H1 (cell line): ENCODE data around the gene PLEKHA4. TPM values are rescaled to one million over a fixed set of nuclear protein-coding genes. Genes with fewer than 3 reads are reported as not detected.

Source experiments
- ASH2L ChIP-seq: fragments of 200-600, 300-600 bp; sonication (generic); IDR thresholded peaks from one replicate; pipeline ENCODE4 v1.7.1; 2017; ENCODE audit warnings: low read length
- ATF2 ChIP-seq: IDR thresholded peaks from 2 replicates; pipeline ENCODE4 v1.6.1; 2012; ENCODE audit warnings: low read length, inconsistent platforms
- ATF3 ChIP-seq: IDR thresholded peaks from 2 replicates; pipeline ENCODE4 v1.6.1; 2011; ENCODE audit warnings: low read depth, mild to moderate bottlenecking, low read length; ENCODE audit not compliant: insufficient read depth
- BCL11A ChIP-seq, 2 experiments: IDR thresholded peaks; one replicate each; pipeline ENCODE4 v1.6.1; 2011; ENCODE audit warnings: low read depth in 2 of 2, low read length in 2 of 2, mild to moderate bottlenecking in 2 of 2
- FOSL1 ChIP-seq: IDR thresholded peaks from 2 replicates; pipeline ENCODE4 v1.6.1; 2011; ENCODE audit warnings: mild to moderate bottlenecking, low read depth, low read length, moderate library complexity; ENCODE audit not compliant: insufficient read depth
- GTF2F1 ChIP-seq: IDR thresholded peaks from 2 replicates; pipeline ENCODE4 v1.6.1; 2012; ENCODE audit warnings: low read depth, low read length, improper control_type of control experiment, borderline replicate concordance
- JUN ChIP-seq: IDR thresholded peaks from 2 replicates; pipeline ENCODE4 v1.6.1; 2011; ENCODE audit warnings: low read depth, mild to moderate bottlenecking, improper control_type of control experiment, low read length
- JUND ChIP-seq: IDR thresholded peaks from 2 replicates; pipeline ENCODE4 v1.6.1; 2011; ENCODE audit warnings: mild to moderate bottlenecking, improper control_type of control experiment, low read length
- KDM1A ChIP-seq: fragments of 200-600, 300-600 bp; sonication (generic); IDR thresholded peaks from 2 replicates; pipeline ENCODE4 v1.7.1; 2016; ENCODE audit warnings: mild to moderate bottlenecking, low read length, borderline replicate concordance
- NANOG ChIP-seq: IDR thresholded peaks from 2 replicates; pipeline ENCODE4 v1.6.1; 2011; ENCODE audit warnings: low read length, low read depth, mild to moderate bottlenecking, inconsistent platforms; ENCODE audit not compliant: insufficient read depth, poor library complexity, severe bottlenecking
- PHF8 ChIP-seq: fragments of 200-600 bp; sonication (generic); conservative IDR thresholded peaks from 2 replicates; pipeline ENCODE4 v1.7.1; 2012; ENCODE audit warnings: low read depth, mild to moderate bottlenecking, inconsistent platforms, low read length, moderate library complexity
- POLR2AphosphoS5 ChIP-seq: IDR thresholded peaks from 2 replicates; pipeline ENCODE4 v1.6.1; 2011; ENCODE audit warnings: low read depth, low read length
- POU5F1 ChIP-seq: IDR thresholded peaks from 2 replicates; pipeline ENCODE4 v1.6.1; 2011; ENCODE audit warnings: low read depth, mild to moderate bottlenecking, low read length, moderate library complexity
- RAD21 ChIP-seq, 2 experiments: IDR thresholded peaks in 1 of 2; conservative IDR thresholded peaks in 1 of 2; 2 replicates each; pipeline ENCODE4 v1.6.1; 2011; ENCODE audit warnings: low read depth in 2 of 2, low read length in 2 of 2, improper control_type of control experiment in 1 of 2, inconsistent platforms in 1 of 2, mild to moderate bottlenecking in 1 of 2, moderate library complexity in 1 of 2
- RXRA ChIP-seq: IDR thresholded peaks from 2 replicates; pipeline ENCODE4 v1.6.1; 2011; ENCODE audit warnings: low read depth, mild to moderate bottlenecking, low read length, moderate library complexity; ENCODE audit not compliant: insufficient read depth
- TAF7 ChIP-seq: optimal IDR thresholded peaks from 2 replicates; pipeline ENCODE3; 2011; ENCODE audit warnings: low read depth, mild to moderate bottlenecking, inconsistent platforms, low read length, moderate library complexity, borderline replicate concordance
- TEAD4 ChIP-seq: IDR thresholded peaks from 2 replicates; pipeline ENCODE4 v1.6.1; 2012; ENCODE audit warnings: low read depth, low read length, inconsistent platforms, mixed read lengths
- polyA plus RNA-seq, 7 experiments: library from polyadenylated mRNA; depleted of rRNA in 3 of 7; stranded (reverse) in 5 of 7; unstranded in 2 of 7; fragments of >200 nt in 5 of 7; fragments of 200-250 nt in 2 of 7; gene quantifications; 1 replicate in 5 of 7; 2 replicates in 1 of 7; 4 replicates in 1 of 7; pipeline versions ENCODE4 v1.2.1 to v1.2.3, GENCODE V29; 2011 to 2013; ENCODE audit warnings: missing spikeins in 2 of 7, mixed read lengths in 2 of 7
- total RNA-seq: library from RNA; stranded (reverse); fragmentation: NEBNext Ultra II Directional; extraction: Animal tissue kit (Norgen Biotek cat#: 25700); gene quantifications from 2 replicates; pipeline ENCODE4 v1.2.1, GENCODE V29; 2021
- TF ChIP-seq, protein P1 (sequence below): IDR thresholded peaks from 2 replicates; pipeline ENCODE4 v1.6.1; 2012; ENCODE audit warnings: inconsistent platforms
- TF ChIP-seq, protein P2 (sequence below): IDR thresholded peaks from 2 replicates; pipeline ENCODE4 v1.6.1; 2011; ENCODE audit warnings: low read length, improper control_type of control experiment

Gene PLEKHA4
- total and polyA plus RNA-seq, 2 of the 8 experiments (the other 6 are each of a cell fraction or from before 2014, with no cell fraction given), result 8.2 to 18.0 TPM

DNA sequence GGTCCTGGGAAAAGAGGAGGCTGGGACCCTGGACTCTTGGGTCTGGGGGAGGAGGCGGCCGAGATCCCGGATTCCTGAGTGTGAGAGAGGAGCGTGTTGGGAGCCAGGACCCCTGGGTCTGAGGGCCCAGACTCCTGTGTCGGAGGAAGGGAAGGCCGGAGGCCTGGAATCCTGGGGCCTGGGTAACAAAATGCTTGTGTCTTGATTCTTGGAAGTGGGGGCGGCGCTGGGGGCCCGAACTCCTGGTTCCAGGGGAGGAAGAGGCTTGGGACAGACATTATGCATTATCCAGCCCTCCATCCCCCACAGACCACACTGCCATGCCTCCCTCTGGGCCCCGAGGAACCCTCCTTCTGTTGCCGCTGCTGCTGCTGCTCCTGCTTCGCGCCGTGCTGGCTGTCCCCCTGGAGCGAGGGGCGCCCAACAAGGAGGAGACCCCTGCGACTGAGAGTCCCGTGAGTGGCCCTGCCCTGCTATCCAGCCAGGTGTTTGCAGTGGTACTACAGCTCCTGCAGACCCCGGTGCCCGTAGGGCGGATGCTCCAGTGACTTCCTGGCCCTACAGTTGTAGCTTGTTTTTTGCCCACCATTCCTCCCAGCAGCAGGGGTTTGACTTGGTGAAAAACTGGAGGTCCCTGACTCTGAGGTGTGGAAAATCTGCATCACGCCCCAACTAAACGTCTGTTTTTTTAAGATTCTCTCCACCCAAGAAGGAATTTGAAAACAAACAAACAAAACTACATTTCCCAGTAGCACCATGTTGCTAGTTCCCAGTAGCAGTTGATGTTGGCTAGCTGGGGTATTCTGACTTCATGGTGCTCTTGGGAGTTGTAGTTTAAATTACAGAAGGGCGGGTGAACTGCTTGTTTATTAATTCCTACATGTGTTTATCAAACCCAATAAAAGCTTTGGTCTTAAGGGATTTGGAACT is 32.3 kb upstream of the PLEKHA4 start (continued):
- TF ChIP-seq TAF7, result no peak
- TF ChIP-seq RAD21 (IDR thresholded peaks at IDR 0.05 in 1 of 2, conservative IDR thresholded peaks at IDR 0.05 in 1 of 2; ENCODE audit: low read depth in 2 of 2, low read length in 2 of 2), result no peak
- no peak for TF ChIP-seq JUND
- TF ChIP-seq PHF8, result 0 out of 2 replicates have a peak, but pooled peaks have one; percentile 13
- TF ChIP-seq FOSL1, result no peak
- no peak for TF ChIP-seq TEAD4
- no peak for TF ChIP-seq ATF2
- TF ChIP-seq JUN, result no peak
- TF ChIP-seq, protein P1, sequence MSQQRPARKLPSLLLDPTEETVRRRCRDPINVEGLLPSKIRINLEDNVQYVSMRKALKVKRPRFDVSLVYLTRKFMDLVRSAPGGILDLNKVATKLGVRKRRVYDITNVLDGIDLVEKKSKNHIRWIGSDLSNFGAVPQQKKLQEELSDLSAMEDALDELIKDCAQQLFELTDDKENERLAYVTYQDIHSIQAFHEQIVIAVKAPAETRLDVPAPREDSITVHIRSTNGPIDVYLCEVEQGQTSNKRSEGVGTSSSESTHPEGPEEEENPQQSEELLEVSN, result no peak
- no peak for TF ChIP-seq ASH2L
- no peak for TF ChIP-seq NANOG
- no peak for TF ChIP-seq BCL11A (IDR thresholded peaks at IDR 0.05; ENCODE audit: low read depth in 2 of 2, low read length in 2 of 2)
- TF ChIP-seq RXRA, result no peak
- TF ChIP-seq, protein P2, sequence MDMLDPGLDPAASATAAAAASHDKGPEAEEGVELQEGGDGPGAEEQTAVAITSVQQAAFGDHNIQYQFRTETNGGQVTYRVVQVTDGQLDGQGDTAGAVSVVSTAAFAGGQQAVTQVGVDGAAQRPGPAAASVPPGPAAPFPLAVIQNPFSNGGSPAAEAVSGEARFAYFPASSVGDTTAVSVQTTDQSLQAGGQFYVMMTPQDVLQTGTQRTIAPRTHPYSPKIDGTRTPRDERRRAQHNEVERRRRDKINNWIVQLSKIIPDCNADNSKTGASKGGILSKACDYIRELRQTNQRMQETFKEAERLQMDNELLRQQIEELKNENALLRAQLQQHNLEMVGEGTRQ, result no peak
- no peak for TF ChIP-seq KDM1A
- TF ChIP-seq GTF2F1, result no peak
- no peak for TF ChIP-seq POU5F1
- TF ChIP-seq ATF3, result no peak
- TF ChIP-seq POLR2AphosphoS5, result no peak
